Endothelial cell of umbilical vein (primary cell): ENCODE measurements around the gene DTNA. TPM values are rescaled to one million over a fixed set of nuclear protein-coding genes. Genes with fewer than 3 reads are reported as not detected.

ENCODE experiments used
- BruUV-seq: library from RNA; stranded (reverse); fragments of 400-500 nt; replicated peaks from 2 replicates; lab custom pipeline; 2021; lab: Mats Ljungman, UMichigan
- CTCF ChIA-PET: fragments of 300-600, 350-600 bp; sonication (Branson Sonifier 250); formaldehyde crosslinking; loops from one replicate; lab custom pipeline; 2021; ENCODE audit warnings: antibody characterized with exemption, inconsistent platforms; lab: Charles Lee
- POLR2A ChIA-PET: fragments of 300-600, 350-600 bp; sonication (Branson Sonifier 250); formaldehyde crosslinking; loops from one replicate; lab custom pipeline; 2021; ENCODE audit warnings: antibody characterized with exemption, inconsistent platforms; lab: Charles Lee
- DNase-seq: peaks from one replicate; pipeline ENCODE4 v3.0.0-alpha.2; 2011; ENCODE audit warnings: low read depth, low spot score
- FAIRE-seq: peaks from 2 replicates; lab custom pipeline; 2011; peaks lifted over from hg19 to GRCh38; lab: Jason Lieb, UNC
- H2AFZ ChIP-seq: 2 replicates; pipeline ENCODE4 v1.6.0; 2012; ENCODE audit warnings: low read depth, low read length, control low read depth, inconsistent platforms
- H3K27ac ChIP-seq: 2 replicates; pipeline ENCODE4 v1.5.1; 2011; ENCODE audit warnings: low read depth, mild to moderate bottlenecking, control low read depth, low read length, moderate library complexity; ENCODE audit not compliant: insufficient read depth
- H3K27me3 ChIP-seq, 2 experiments: 2 replicates each; pipeline versions ENCODE4 v1.6.0 to v1.6.1; 2011; ENCODE audit warnings: low read length in 2 of 2, mixed read lengths in 1 of 2; ENCODE audit not compliant: control insufficient read depth in 2 of 2, insufficient read depth in 2 of 2
- H3K36me3 ChIP-seq, 2 experiments: 2 replicates in 1 of 2; 3 replicates in 1 of 2; pipeline ENCODE4 v1.5.1; 2011; ENCODE audit warnings: low read length in 2 of 2, mild to moderate bottlenecking in 1 of 2, moderate library complexity in 1 of 2; ENCODE audit not compliant: control insufficient read depth in 2 of 2, insufficient read depth in 2 of 2; ENCODE audit errors: extremely low read depth in 1 of 2
- H3K4me1 ChIP-seq: 3 replicates; pipeline ENCODE4 v1.5.1; 2011; ENCODE audit warnings: mild to moderate bottlenecking, low read length; ENCODE audit not compliant: control insufficient read depth, insufficient read depth; ENCODE audit errors: extremely low read depth
- H3K4me2 ChIP-seq: 2 replicates; pipeline ENCODE4 v1.6.1; 2011; ENCODE audit warnings: low read length, control low read depth, mixed read lengths; ENCODE audit not compliant: insufficient read depth
- H3K4me3 ChIP-seq, 3 experiments: fragments of 200-600 bp in 1 of 3; sonication (generic), shearing (Covaris generic) in 1 of 3; replicated peaks in 1 of 3; 2 replicates each; pipeline ENCODE4 v1.5.1; 2011 to 2016; ENCODE audit warnings: control low read depth in 3 of 3, low read length in 3 of 3, mild to moderate bottlenecking in 2 of 3, inconsistent platforms in 1 of 3, low read depth in 1 of 3, moderate library complexity in 1 of 3; ENCODE audit not compliant: insufficient read depth in 1 of 3
- H3K79me2 ChIP-seq: 2 replicates; pipeline ENCODE4 v1.6.0; 2012; ENCODE audit warnings: low read length, inconsistent platforms; ENCODE audit not compliant: control insufficient read depth, insufficient read depth
- H3K9ac ChIP-seq: replicated peaks from 2 replicates; pipeline ENCODE3; 2011; ENCODE audit warnings: low read length, control low read depth; ENCODE audit not compliant: insufficient read depth; ENCODE audit errors: extremely low read depth
- H3K9me1 ChIP-seq: replicated peaks from 3 replicates; pipeline ENCODE4 v1.6.0; 2011; ENCODE audit warnings: mild to moderate bottlenecking, low read length; ENCODE audit not compliant: control insufficient read depth, insufficient read depth; ENCODE audit errors: extremely low read depth
- H3K9me3 ChIP-seq: replicated peaks from 2 replicates; pipeline ENCODE4 v1.5.1; 2012; ENCODE audit warnings: low read length, inconsistent platforms; ENCODE audit not compliant: control insufficient read depth, insufficient read depth
- H4K20me1 ChIP-seq: replicated peaks from 2 replicates; pipeline ENCODE3; 2011; ENCODE audit warnings: mild to moderate bottlenecking, low read length; ENCODE audit not compliant: control insufficient read depth, insufficient read depth; ENCODE audit errors: extremely low read depth
- CTCF ChIP-seq, 2 donors: IDR thresholded peaks; 1 replicate in 1 of 2; 2 replicates in 1 of 2; pipeline ENCODE4 v1.5.1; 2011; ENCODE audit warnings: low read length in 2 of 2, mild to moderate bottlenecking in 2 of 2, moderate library complexity in 2 of 2, control low read depth in 1 of 2, inconsistent platforms in 1 of 2, low read depth in 1 of 2; ENCODE audit not compliant: insufficient read depth in 1 of 2; ENCODE audit errors: extremely low read depth in 1 of 2
- GATA2 ChIP-seq: IDR thresholded peaks from 2 replicates; pipeline ENCODE4 v1.7.0; 2011; ENCODE audit warnings: low read depth, mild to moderate bottlenecking, moderate library complexity, mixed read lengths, low read length; ENCODE audit not compliant: insufficient read length, insufficient read depth
- JUN ChIP-seq: IDR thresholded peaks from 2 replicates; pipeline ENCODE4 v1.6.1; 2011; ENCODE audit warnings: borderline replicate concordance, low read depth; ENCODE audit not compliant: insufficient read length, insufficient read depth
- MYC ChIP-seq: IDR thresholded peaks from one replicate; pipeline ENCODE4 v1.6.1; 2011; ENCODE audit warnings: mild to moderate bottlenecking, low read depth, low read length
- POLR2A ChIP-seq: IDR thresholded peaks from 2 replicates; pipeline ENCODE4 v1.6.1; 2012; ENCODE audit warnings: low read depth, mild to moderate bottlenecking, control low read depth, low read length
- POLR2AphosphoS5 ChIP-seq: IDR thresholded peaks from 2 replicates; pipeline ENCODE4 v1.6.1; 2012; ENCODE audit warnings: low read depth, mild to moderate bottlenecking, control low read depth, low read length, moderate library complexity; ENCODE audit not compliant: insufficient read depth
- dilution Hi-C: fragments of 300-500 bp; cut with MboI; formaldehyde crosslinking; loops from one replicate; pipeline ENCODE4 v1.15.0; 2019; ENCODE audit warnings: low sequenced_read_pairs; ENCODE audit not compliant: extremely low pct_ligation_motif_present
- intact Hi-C: fragments of 100-400 bp; cut with micrococcal nuclease; formaldehyde crosslinking; loops from one replicate; pipeline ENCODE4 v1.10.0; 2022
- polyA plus RNA-seq, 4 experiments: library from polyadenylated mRNA; depleted of rRNA in 3 of 4; stranded (reverse) in 3 of 4; unstranded in 1 of 4; fragments of >200 nt; gene quantifications; 2 replicates each; pipeline versions ENCODE4 v1.2.1 to v1.2.3, GENCODE V29; 2011 to 2012; ENCODE audit warnings: missing spikeins in 1 of 4
- total RNA-seq: library from RNA; stranded (reverse); gene quantifications from 2 replicates; pipeline ENCODE4 v1.2.3, GENCODE V29; 2021
- TF ChIP-seq, protein P1 (sequence below): IDR thresholded peaks from 2 replicates; pipeline ENCODE4 v1.6.1; 2011; ENCODE audit not compliant: insufficient read depth, insufficient read length

DTNA gene
- total and polyA plus RNA-seq, 2 donors (not counting 3 experiments of a cell fraction or from before 2014, with no cell fraction given), result 6.6 to 15.3 TPM

GRCh38 chr18:34803877-34804400 lies 93.8 kb downstream of the DTNA start:
- TF ChIP-seq, protein P1, sequence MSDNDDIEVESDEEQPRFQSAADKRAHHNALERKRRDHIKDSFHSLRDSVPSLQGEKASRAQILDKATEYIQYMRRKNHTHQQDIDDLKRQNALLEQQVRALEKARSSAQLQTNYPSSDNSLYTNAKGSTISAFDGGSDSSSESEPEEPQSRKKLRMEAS, result no peak
- TF ChIP-seq MYC, result no peak
- TF ChIP-seq GATA2, result no peak
- TF ChIP-seq JUN, result no peak
- no peak for TF ChIP-seq POLR2A
- TF ChIP-seq CTCF (IDR thresholded peaks at IDR 0.05; ENCODE audit: extremely low read depth in 1 of 2, insufficient read depth in 1 of 2, low read depth in 1 of 2, low read length in 2 of 2), result no peak
- TF ChIP-seq POLR2AphosphoS5, result no peak
- Histone ChIP-seq H4K20me1 (no peaks in the 10 kb centered on the region), H3K9me1 (no peaks in the 10 kb centered on the region), H3K9me3 (no peaks in the 10 kb centered on the region), H2AFZ (no peak overlapping the region), H3K9ac (no peak overlapping the region), H3K79me2 (no peaks in the 10 kb centered on the region), H3K27me3 (no peaks in the 10 kb centered on the region), H3K27ac (no peak overlapping the region), H3K36me3 (no peaks in the 10 kb centered on the region), H3K4me2 (no peak overlapping the region), H3K4me3 (no peak overlapping the region), H3K4me1 (no peaks in the 10 kb centered on the region)
- intact Hi-C loops, result no loop called here
- FAIRE-seq (no peak), DNase-seq (no peak)
- BruUV-seq, result no TSS peak
- dilution Hi-C loops, result no loop called here
- ChIA-PET CTCF (interaction anchor here (1.6 to 2.3 kb wide), 3 partner anchors 16 to 142 kb away, joined by 5 to 12 read pairs (median 8); no protein-coding TSS in a partner anchor), POLR2A (no interaction called here)
